IPS DF 4.7 (cell line): ENCODE measurements around the gene ZNF19.

ENCODE experiments used
- DNase-seq: peaks from one replicate; pipeline ENCODE4 v3.0.0-alpha.2; 2013; ENCODE audit warnings: low spot score; ENCODE audit errors: extremely low read depth

ZNF19 gene

DNA sequence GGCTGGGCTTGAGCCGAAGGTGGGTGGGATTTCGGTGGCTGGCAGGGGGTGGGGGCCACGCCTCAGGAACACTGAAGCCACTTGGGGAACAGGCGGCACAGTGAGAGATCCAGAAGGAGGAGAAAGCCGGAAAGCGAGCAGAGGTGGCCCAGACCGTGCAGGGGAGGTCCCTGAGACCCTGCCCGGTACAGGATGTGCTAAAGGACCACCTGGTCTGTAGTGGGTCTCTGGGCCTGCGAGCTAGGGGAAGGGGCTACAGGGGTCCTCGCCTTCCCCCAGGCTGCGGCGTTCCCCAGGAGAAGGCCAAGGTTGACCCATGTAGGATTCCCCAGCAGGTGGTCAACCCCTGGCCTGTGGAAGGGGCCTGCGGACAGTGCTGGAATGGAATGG, 47.1 kb downstream of the ZNF19 start, which contains the start of gene TLE7:
Gene TLE7, minus strand, starts transcription at position 4 of the 390 bp plus-strand sequence. CDS start 8,730 bp downstream, outside the sequence.
- DNase-seq = no peak

GRCh38 chr16:71441348-71442050, 47.6 kb downstream of the ZNF19 start:
- DNase-seq = no peak

DNA sequence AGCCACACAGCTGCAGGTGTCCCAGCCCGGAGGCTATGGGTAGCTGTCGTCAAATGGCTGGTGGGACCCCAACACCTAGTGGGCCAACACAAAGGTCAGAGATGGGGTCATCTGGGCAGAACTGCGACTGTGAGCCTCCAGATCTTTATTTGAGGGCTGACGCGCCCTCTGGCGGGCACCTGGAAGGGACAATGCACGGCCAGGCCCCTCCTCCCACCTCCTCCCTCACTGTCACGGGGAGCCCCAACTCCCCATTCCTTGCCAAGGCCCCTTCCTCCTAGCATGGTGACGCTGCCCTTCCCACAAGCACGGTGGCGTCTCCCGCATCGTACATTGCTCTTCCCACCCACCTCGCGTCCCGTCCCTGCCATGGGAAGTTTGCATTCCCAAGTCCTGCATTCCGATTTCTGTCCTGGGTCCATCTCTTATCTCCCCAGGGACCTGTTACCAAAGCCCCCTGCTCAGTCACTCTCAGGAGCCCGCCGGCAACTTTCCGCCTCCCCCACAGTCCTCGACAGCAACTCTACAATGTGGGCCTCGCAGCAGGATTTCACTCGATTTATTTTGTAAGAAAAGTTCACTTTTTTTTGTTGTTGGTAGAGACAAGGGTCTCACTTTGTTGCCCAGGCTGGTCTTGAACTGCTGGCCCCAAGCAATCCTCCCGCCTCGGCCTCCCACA, 48.3 kb downstream of the ZNF19 start:
- DNase-seq = no peak

- no peak for DNase-seq
Observed at GRCh38 chr16:71439523-71439922, 49.6 kb downstream of the ZNF19 start.

DNA sequence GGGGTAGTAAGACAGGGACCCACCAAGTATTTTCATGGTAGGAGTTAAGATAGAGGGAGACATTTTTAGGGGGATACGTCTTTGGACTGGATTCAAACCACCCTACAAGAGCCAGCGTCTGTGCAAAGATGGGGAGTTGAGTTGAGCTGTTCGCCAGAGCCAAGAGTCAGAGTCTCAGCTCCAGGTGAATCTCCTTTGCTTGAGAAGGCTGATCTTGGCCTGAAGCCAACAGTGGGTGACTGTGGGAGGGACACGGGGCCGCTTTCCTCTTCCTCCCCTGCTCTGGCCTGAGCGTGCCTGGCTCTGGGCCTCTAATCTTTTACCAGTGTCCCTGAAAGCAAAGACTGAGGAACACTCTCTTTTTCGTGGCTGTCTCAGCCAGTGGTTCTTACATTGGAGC, 52.7 kb downstream of the ZNF19 start:
- no peak for DNase-seq

GRCh38 chr16:71432906-71433305, 56.2 kb downstream of the ZNF19 start:
- DNase-seq = no peak

- DNase-seq = no peak
Observed at GRCh38 chr16:71431991-71432390, 57.1 kb downstream of the ZNF19 start.

DNA sequence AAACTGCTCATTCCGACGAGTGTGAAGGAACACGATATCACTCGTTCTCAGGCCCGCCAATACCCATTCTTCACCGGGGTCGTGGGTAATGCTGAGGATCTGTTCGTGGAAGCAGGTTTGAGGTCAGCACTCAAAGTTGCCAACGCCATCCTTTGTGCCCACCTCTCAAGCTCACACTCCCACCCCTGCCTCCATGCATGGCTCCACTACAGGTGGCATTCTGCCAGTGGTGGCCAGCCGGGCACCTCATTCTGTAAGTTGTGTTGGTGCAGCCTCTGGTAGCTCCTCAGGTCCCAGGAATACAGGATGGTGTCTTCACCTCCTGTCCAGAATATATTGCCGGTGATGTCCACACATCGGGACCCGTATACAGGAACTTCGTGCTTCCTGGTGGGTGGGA, 57.9 kb downstream of the ZNF19 start:
- DNase-seq = no peak

GRCh38 chr16:71430744-71431143, 58.4 kb downstream of the ZNF19 start:
- no peak for DNase-seq

DNA sequence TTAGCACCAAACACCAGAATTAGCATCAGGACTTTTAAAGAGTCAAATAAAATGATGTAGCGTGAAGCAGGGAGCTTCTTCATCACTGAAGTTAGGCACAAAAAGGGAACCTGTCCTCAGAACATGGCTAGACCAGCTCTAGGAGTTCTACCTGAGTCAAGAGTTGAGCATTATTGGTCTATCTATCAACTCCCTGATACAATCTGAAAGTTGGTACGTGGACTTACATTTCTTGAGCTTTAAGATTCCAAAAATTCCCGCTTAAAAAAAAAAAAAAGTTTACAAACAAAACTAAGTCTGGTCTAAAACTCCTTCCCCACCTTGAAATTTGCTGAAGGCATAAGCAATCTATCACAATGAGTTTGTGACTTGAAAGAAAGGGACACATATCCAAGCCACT, 59.5 kb downstream of the ZNF19 start:
- no peak for DNase-seq

DNA sequence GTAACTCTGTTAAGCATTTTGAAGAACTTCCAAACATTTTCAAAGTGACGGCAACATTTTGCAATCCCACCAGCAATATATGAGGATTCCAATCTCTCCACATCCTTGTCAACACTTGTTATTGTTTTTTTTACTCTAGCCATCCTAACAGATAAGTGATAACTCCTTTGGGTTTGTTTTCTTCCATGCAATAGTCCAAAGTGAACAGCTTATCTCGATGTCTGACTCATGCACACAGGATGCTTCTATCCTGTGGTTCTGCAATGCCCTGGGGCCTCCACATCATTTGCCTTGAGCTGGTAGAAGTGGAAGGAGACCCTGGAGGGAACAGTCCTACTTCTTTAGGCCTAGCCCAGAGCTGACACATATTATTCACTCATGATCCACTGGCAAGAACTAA, 60.2 kb downstream of the ZNF19 start:
- no peak for DNase-seq

- DNase-seq = no peak
Observed at GRCh38 chr16:71428385-71428784, 60.7 kb downstream of the ZNF19 start.

- DNase-seq = no peak
Observed at GRCh38 chr16:71426880-71427615, 62.1 kb downstream of the ZNF19 start.

DNA sequence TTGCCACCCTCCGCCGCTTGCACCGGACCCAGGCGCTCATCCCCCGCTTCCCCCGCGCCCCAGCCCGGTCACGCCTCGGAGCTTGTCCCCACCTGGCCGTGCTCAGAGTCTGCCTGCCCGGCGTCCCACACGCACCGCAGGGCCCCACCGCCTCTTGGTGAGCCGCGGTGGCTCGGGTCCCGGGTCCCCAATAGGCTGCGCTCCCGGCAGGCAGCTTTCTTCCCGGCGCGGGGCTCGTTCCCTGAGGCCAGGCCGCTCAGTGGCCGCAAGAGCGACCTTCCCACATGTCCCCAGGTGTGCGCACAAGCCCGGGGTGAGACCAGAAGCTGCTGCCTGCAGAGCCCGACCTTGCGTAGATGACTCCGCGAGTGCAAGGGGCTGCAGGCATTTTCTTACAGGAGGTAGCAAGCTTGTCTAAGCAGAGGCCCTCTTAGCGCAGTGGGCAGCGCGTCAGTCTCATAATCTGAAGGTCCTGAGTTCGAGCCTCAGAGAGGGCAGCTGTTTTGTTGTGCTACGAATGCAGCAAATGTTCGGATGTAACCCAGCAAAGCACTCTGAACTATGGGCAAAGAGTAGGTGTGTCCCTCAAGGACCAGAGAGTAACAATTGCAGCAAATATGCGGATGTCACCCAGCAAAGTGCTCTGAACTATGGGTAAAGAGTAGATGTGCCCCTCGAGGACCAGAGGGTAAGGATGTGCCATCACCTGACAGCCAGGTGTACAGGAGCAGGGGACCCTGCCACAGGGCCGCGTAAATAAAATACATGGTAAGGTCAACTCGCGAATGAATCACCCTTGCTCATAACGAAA, 62.9 kb downstream of the ZNF19 start:
- peak; percentile 96 for DNase-seq

- no peak for DNase-seq
Observed at GRCh38 chr16:71425746-71426068, 63.4 kb downstream of the ZNF19 start.

GRCh38 chr16:71424626-71425025, 64.5 kb downstream of the ZNF19 start:
- no peak for DNase-seq

DNA sequence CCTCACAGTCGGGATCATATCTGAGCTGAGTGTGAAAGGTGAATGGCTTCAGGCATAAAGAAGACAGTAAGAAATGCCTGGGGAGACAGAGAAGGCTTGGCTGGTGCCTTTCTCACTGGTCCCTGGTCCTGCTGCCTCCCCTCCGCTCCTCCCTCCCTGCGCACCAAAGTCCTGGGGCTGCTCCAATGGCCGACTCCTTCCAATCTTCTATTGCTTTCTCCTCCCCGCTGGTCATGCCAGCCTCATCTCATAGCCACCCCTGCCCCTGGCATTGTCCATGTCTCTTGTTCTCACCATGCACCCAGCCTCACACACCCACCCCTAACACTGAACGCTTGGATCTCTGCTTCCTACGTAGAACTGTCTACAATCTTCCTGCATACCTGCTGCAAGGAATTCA, 65.3 kb downstream of the ZNF19 start:
- DNase-seq = no peak
